ENCODE results near the gene CYP27B1. TPM values are rescaled to one million over a fixed set of nuclear protein-coding genes. Genes with fewer than 3 reads are reported as not detected.

Gene CYP27B1
- total RNA-seq, 1 experiment from 2014 or later, result 1.8 TPM

- H3K27ac Mint-ChIP-seq (ENCODE audit: unreplicated experiment), result no peak overlapping the region
- H3K27me3 Mint-ChIP-seq (ENCODE audit: unreplicated experiment), result peaks cover 100% of the 10 kb centered on the region
- peaks cover 32% of the 10 kb centered on the region for H3K4me1 Mint-ChIP-seq (ENCODE audit: low read depth, unreplicated experiment)
- no peak overlapping the region for H3K4me3 Mint-ChIP-seq (ENCODE audit: low read depth, unreplicated experiment)
- BruUV-seq (replicated peaks), result no TSS peak
- TF ChIP-seq, protein P1, sequence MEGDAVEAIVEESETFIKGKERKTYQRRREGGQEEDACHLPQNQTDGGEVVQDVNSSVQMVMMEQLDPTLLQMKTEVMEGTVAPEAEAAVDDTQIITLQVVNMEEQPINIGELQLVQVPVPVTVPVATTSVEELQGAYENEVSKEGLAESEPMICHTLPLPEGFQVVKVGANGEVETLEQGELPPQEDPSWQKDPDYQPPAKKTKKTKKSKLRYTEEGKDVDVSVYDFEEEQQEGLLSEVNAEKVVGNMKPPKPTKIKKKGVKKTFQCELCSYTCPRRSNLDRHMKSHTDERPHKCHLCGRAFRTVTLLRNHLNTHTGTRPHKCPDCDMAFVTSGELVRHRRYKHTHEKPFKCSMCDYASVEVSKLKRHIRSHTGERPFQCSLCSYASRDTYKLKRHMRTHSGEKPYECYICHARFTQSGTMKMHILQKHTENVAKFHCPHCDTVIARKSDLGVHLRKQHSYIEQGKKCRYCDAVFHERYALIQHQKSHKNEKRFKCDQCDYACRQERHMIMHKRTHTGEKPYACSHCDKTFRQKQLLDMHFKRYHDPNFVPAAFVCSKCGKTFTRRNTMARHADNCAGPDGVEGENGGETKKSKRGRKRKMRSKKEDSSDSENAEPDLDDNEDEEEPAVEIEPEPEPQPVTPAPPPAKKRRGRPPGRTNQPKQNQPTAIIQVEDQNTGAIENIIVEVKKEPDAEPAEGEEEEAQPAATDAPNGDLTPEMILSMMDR (IDR thresholded peaks at IDR 0.05; ENCODE audit: unreplicated experiment), result no peak
- intact Hi-C loops (cut with micrococcal nuclease; ENCODE audit: unreplicated experiment), result no loop called here
- DNase-seq, result no peak
- H3K36me3 Mint-ChIP-seq (ENCODE audit: insufficient read depth, unreplicated experiment), result peaks cover 5% of the 10 kb centered on the region
- no peaks in the 10 kb centered on the region for H3K9me3 Mint-ChIP-seq (ENCODE audit: low read depth, unreplicated experiment)
- CTCF ChIA-PET, result no interaction called here
Measured at GRCh38 chr12:57732270-57732669, 34.6 kb downstream of the CYP27B1 start.

- DNase-seq, result no peak
- no TSS peak for BruUV-seq (replicated peaks)
- TF ChIP-seq, protein P1 (IDR thresholded peaks at IDR 0.05; ENCODE audit: unreplicated experiment), result no peak
- H3K9me3 Mint-ChIP-seq (ENCODE audit: low read depth, unreplicated experiment), result no peaks in the 10 kb centered on the region
- peaks cover 94% of the 10 kb centered on the region for H3K27me3 Mint-ChIP-seq (ENCODE audit: unreplicated experiment)
- peaks cover 5% of the 10 kb centered on the region for H3K36me3 Mint-ChIP-seq (ENCODE audit: insufficient read depth, unreplicated experiment)
- no peak overlapping the region for H3K27ac Mint-ChIP-seq (ENCODE audit: unreplicated experiment)
- CTCF ChIA-PET, result interaction anchor here (0.5 to 0.9 kb wide), 3 partner anchors 9 to 188 kb away, joined by 3 read pairs; no protein-coding TSS in a partner anchor
- peaks cover 28% of the 10 kb centered on the region for H3K4me1 Mint-ChIP-seq (ENCODE audit: low read depth, unreplicated experiment)
- intact Hi-C loops (cut with micrococcal nuclease; ENCODE audit: unreplicated experiment), result no loop called here
- H3K4me3 Mint-ChIP-seq (ENCODE audit: low read depth, unreplicated experiment), result no peak overlapping the region
Measured at GRCh38 chr12:57731411-57732080, 35.3 kb downstream of the CYP27B1 start.

DNA sequence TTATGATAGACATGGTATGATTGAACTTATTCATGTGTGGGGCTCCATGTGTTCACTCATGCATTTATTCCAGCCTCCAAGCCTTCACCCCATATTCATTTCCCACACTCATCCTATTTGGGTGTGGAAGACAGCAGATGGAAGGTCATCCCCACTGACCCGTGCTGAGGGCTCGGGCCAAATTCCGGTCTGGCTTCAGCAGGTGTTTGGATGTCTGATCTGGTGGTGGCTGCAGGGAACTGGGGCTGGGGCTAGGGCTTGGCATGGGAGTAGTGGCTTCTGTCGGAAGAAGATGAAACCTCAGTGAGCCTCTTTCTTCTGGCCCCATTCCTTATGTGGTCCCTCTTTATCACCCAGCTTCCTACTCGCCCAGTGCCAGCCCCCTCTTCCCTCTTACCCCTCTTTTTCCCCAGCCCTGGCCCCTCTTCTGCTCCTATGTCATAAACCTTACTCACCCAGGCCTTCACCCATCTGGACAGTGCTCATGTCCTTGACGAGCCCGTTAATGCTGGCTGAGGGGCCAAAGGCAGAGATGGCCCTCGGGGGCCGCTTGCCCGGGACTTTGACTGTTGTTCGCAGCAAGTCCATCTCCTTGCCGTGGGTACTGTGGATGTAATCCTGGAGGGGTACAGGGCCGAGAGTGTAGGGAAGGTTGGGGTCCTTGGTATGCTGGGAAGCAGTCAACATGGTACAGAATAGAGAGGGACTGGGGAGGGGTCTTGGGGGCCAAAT is 36.4 kb downstream of the CYP27B1 start:
- CTCF ChIA-PET, result interaction anchor here (0.6 kb wide), 1 partner anchor 378 kb away, joined by 3 read pairs; no protein-coding TSS in a partner anchor
- no peaks in the 10 kb centered on the region for H3K9me3 Mint-ChIP-seq (ENCODE audit: low read depth, unreplicated experiment)
- no peak for DNase-seq
- TF ChIP-seq, protein P1 (IDR thresholded peaks at IDR 0.05; ENCODE audit: unreplicated experiment), result no peak
- H3K27me3 Mint-ChIP-seq (ENCODE audit: unreplicated experiment), result peaks cover 86% of the 10 kb centered on the region
- H3K27ac Mint-ChIP-seq (ENCODE audit: unreplicated experiment), result no peak overlapping the region
- H3K36me3 Mint-ChIP-seq (ENCODE audit: insufficient read depth, unreplicated experiment), result peaks cover 12% of the 10 kb centered on the region
- no peak overlapping the region for H3K4me3 Mint-ChIP-seq (ENCODE audit: low read depth, unreplicated experiment)
- BruUV-seq (replicated peaks), result no TSS peak
- intact Hi-C loops (cut with micrococcal nuclease; ENCODE audit: unreplicated experiment), result no loop called here
- H3K4me1 Mint-ChIP-seq (ENCODE audit: low read depth, unreplicated experiment), result peaks cover 22% of the 10 kb centered on the region

GRCh38 chr12:57729321-57729844 is 37.5 kb downstream of the CYP27B1 start:
- DNase-seq, result no peak
- Mint-ChIP-seq H3K27me3 (ENCODE audit: unreplicated experiment) (peaks cover 86% of the 10 kb centered on the region), H3K36me3 (ENCODE audit: insufficient read depth, unreplicated experiment) (peaks cover 12% of the 10 kb centered on the region), H3K27ac (ENCODE audit: unreplicated experiment) (no peak overlapping the region), H3K4me1 (ENCODE audit: low read depth, unreplicated experiment) (peaks cover 11% of the 10 kb centered on the region), H3K9me3 (ENCODE audit: low read depth, unreplicated experiment) (no peaks in the 10 kb centered on the region), H3K4me3 (ENCODE audit: low read depth, unreplicated experiment) (no peak overlapping the region)
- intact Hi-C loops (cut with micrococcal nuclease; ENCODE audit: unreplicated experiment), result no loop called here
- BruUV-seq (replicated peaks), result no TSS peak
- TF ChIP-seq, protein P1 (IDR thresholded peaks at IDR 0.05; ENCODE audit: unreplicated experiment), result no peak
- CTCF ChIA-PET, result interaction anchor here (0.6 to 0.7 kb wide), 2 partner anchors 72 to 618 kb away, joined by 4 to 5 read pairs; no protein-coding TSS in a partner anchor

Measured in Calu3 (cell line).